GM12878 (cell line): Measurements from ENCODE around the gene CASP8AP2.

Experiments
- BRCA1 ChIP-seq: IDR thresholded peaks from 2 replicates; pipeline ENCODE4 v1.6.1; 2011; ENCODE audit warnings: low read depth, low read length, improper control_type of control experiment
- FOS ChIP-seq: IDR thresholded peaks from 3 replicates; pipeline ENCODE4 v1.6.1; 2011; ENCODE audit warnings: borderline replicate concordance; ENCODE audit not compliant: insufficient read length; ENCODE audit errors: extremely low read depth
- GABPA ChIP-seq: IDR thresholded peaks from 2 replicates; pipeline ENCODE4 v1.6.1; 2014; ENCODE audit warnings: antibody characterized with exemption, low read depth, mild to moderate bottlenecking, inconsistent platforms
- POLR2A ChIP-seq: IDR thresholded peaks from 2 replicates; pipeline ENCODE4 v1.6.1; 2011; ENCODE audit warnings: low read depth, mild to moderate bottlenecking, low read length
- POLR2AphosphoS5 ChIP-seq: IDR thresholded peaks from 2 replicates; pipeline ENCODE4 v1.6.1; 2011; ENCODE audit warnings: mild to moderate bottlenecking, low read length, inconsistent platforms
- RBBP5 ChIP-seq: fragments of 200-600 bp; sonication (generic); conservative IDR thresholded peaks from 2 replicates; pipeline ENCODE4 v1.6.1; 2016
- SRF ChIP-seq, 2 experiments: IDR thresholded peaks; 2 replicates each; pipeline ENCODE4 v1.6.1; 2011; ENCODE audit warnings: low read depth in 2 of 2, low read length in 2 of 2, mild to moderate bottlenecking in 1 of 2, moderate library complexity in 1 of 2
- TCF7 ChIP-seq: IDR thresholded peaks from 2 replicates; pipeline ENCODE4 v1.6.1; 2014; ENCODE audit warnings: antibody characterized with exemption, borderline replicate concordance
- TF ChIP-seq, protein P1 (sequence below), 3 experiments: IDR thresholded peaks in 2 of 3; conservative IDR thresholded peaks in 1 of 3; 2 replicates each; pipeline ENCODE4 v1.5.1; 2011; ENCODE audit warnings: low read depth in 3 of 3, low read length in 3 of 3, mild to moderate bottlenecking in 3 of 3, control low read depth in 2 of 3, moderate library complexity in 2 of 3, inconsistent platforms in 1 of 3, mixed read lengths in 1 of 3; ENCODE audit not compliant: control insufficient read depth in 2 of 3, insufficient read depth in 1 of 3; ENCODE audit errors: extremely low read depth in 1 of 3
- TF ChIP-seq, protein P2 (sequence below): IDR thresholded peaks from 2 replicates; pipeline ENCODE4 v1.6.1; 2011; ENCODE audit warnings: low read depth, low read length, improper control_type of control experiment, borderline replicate concordance
- TF ChIP-seq, protein P3 (sequence below): fragments of 450-650 bp; IDR thresholded peaks from 2 replicates; pipeline ENCODE4 v1.6.1; 2017; ENCODE audit warnings: antibody characterized with exemption, mild to moderate bottlenecking, moderate library complexity
- TF ChIP-seq, protein P4 (sequence below): fragments of 450-650 bp; IDR thresholded peaks from 2 replicates; pipeline ENCODE4 v1.6.1; 2017; ENCODE audit warnings: low read depth, mild to moderate bottlenecking, moderate library complexity

DNA sequence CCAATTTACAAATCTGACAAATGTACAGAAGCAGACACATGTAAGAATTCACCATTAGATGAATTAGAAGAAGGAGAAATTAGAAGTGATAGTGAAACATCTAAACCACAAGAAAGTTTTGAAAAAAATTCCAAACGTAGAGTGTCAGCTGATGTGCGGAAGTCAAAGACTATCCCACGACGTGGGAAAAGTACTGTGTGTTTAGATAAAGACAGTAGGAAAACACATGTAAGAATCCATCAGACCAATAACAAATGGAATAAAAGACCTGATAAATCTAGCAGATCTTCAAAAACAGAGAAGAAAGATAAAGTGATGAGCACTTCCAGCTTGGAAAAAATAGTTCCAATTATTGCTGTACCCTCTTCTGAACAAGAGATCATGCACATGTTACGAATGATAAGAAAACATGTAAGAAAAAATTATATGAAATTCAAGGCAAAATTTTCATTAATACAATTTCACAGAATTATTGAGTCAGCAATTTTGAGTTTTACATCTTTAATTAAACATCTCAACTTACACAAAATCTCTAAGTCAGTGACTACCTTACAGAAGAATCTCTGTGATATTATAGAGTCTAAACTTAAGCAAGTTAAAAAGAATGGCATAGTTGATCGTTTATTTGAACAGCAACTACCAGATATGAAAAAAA lies 36.5 kb downstream of the CASP8AP2 start:
- TF ChIP-seq, protein P1, sequence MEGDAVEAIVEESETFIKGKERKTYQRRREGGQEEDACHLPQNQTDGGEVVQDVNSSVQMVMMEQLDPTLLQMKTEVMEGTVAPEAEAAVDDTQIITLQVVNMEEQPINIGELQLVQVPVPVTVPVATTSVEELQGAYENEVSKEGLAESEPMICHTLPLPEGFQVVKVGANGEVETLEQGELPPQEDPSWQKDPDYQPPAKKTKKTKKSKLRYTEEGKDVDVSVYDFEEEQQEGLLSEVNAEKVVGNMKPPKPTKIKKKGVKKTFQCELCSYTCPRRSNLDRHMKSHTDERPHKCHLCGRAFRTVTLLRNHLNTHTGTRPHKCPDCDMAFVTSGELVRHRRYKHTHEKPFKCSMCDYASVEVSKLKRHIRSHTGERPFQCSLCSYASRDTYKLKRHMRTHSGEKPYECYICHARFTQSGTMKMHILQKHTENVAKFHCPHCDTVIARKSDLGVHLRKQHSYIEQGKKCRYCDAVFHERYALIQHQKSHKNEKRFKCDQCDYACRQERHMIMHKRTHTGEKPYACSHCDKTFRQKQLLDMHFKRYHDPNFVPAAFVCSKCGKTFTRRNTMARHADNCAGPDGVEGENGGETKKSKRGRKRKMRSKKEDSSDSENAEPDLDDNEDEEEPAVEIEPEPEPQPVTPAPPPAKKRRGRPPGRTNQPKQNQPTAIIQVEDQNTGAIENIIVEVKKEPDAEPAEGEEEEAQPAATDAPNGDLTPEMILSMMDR (IDR thresholded peaks at IDR 0.05 in 2 of 3, conservative IDR thresholded peaks at IDR 0.05 in 1 of 3; ENCODE audit: control insufficient read depth in 2 of 3, extremely low read depth in 1 of 3, insufficient read depth in 1 of 3, low read depth in 3 of 3, low read length in 3 of 3): no peak
- no peak for TF ChIP-seq POLR2A
- TF ChIP-seq, protein P2, sequence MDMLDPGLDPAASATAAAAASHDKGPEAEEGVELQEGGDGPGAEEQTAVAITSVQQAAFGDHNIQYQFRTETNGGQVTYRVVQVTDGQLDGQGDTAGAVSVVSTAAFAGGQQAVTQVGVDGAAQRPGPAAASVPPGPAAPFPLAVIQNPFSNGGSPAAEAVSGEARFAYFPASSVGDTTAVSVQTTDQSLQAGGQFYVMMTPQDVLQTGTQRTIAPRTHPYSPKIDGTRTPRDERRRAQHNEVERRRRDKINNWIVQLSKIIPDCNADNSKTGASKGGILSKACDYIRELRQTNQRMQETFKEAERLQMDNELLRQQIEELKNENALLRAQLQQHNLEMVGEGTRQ: no peak
- TF ChIP-seq POLR2AphosphoS5: no peak
- no peak for TF ChIP-seq FOS
- TF ChIP-seq, protein P3, sequence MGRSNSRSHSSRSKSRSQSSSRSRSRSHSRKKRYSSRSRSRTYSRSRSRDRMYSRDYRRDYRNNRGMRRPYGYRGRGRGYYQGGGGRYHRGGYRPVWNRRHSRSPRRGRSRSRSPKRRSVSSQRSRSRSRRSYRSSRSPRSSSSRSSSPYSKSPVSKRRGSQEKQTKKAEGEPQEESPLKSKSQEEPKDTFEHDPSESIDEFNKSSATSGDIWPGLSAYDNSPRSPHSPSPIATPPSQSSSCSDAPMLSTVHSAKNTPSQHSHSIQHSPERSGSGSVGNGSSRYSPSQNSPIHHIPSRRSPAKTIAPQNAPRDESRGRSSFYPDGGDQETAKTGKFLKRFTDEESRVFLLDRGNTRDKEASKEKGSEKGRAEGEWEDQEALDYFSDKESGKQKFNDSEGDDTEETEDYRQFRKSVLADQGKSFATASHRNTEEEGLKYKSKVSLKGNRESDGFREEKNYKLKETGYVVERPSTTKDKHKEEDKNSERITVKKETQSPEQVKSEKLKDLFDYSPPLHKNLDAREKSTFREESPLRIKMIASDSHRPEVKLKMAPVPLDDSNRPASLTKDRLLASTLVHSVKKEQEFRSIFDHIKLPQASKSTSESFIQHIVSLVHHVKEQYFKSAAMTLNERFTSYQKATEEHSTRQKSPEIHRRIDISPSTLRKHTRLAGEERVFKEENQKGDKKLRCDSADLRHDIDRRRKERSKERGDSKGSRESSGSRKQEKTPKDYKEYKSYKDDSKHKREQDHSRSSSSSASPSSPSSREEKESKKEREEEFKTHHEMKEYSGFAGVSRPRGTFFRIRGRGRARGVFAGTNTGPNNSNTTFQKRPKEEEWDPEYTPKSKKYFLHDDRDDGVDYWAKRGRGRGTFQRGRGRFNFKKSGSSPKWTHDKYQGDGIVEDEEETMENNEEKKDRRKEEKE: no peak
- TF ChIP-seq GABPA: no peak
- no peak for TF ChIP-seq SRF (IDR thresholded peaks at IDR 0.05; ENCODE audit: low read depth in 2 of 2, low read length in 2 of 2)
- TF ChIP-seq, protein P4, sequence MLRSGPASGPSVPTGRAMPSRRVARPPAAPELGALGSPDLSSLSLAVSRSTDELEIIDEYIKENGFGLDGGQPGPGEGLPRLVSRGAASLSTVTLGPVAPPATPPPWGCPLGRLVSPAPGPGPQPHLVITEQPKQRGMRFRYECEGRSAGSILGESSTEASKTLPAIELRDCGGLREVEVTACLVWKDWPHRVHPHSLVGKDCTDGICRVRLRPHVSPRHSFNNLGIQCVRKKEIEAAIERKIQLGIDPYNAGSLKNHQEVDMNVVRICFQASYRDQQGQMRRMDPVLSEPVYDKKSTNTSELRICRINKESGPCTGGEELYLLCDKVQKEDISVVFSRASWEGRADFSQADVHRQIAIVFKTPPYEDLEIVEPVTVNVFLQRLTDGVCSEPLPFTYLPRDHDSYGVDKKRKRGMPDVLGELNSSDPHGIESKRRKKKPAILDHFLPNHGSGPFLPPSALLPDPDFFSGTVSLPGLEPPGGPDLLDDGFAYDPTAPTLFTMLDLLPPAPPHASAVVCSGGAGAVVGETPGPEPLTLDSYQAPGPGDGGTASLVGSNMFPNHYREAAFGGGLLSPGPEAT: no peak
- no peak for TF ChIP-seq RBBP5
- no peak for TF ChIP-seq TCF7
- no peak for TF ChIP-seq BRCA1
